Suprapubic skin (tissue), 4 donors: Measurements from ENCODE around the gene CACNA2D1.

Source experiments
- CTCF ChIP-seq, 2 donors: fragments of 200-600 bp in 1 of 2; fragments of 450-650 bp in 1 of 2; sonication (generic) in 1 of 2; IDR thresholded peaks; one replicate each; pipeline ENCODE4 v1.5.1; 2016 to 2019; ENCODE audit warnings: antibody characterized with exemption in 2 of 2, mild to moderate bottlenecking in 1 of 2, moderate library complexity in 1 of 2
- EP300 ChIP-seq: sonication (generic); formaldehyde crosslinking; IDR thresholded peaks from one replicate; pipeline ENCODE4 v1.6.1; 2017; ENCODE audit warnings: antibody characterized with exemption
- POLR2A ChIP-seq, 2 donors: fragments of 450-650 bp; IDR thresholded peaks; one replicate each; pipeline ENCODE4 v1.6.1; 2017; ENCODE audit warnings: antibody characterized with exemption in 2 of 2, mild to moderate bottlenecking in 2 of 2, moderate library complexity in 2 of 2
- POLR2AphosphoS5 ChIP-seq, 3 donors: sonication (generic); formaldehyde crosslinking; IDR thresholded peaks; one replicate each; pipeline ENCODE4 v1.6.1; 2017; ENCODE audit warnings: antibody characterized with exemption in 3 of 3

GRCh38 chr7:82360591-82361368 is 82.8 kb downstream of the CACNA2D1 start:
- TF ChIP-seq POLR2A (IDR thresholded peaks at IDR 0.05) (no peak), CTCF (IDR thresholded peaks at IDR 0.05) (no peak), POLR2AphosphoS5 (IDR thresholded peaks at IDR 0.05) (no peak), EP300 (no peak)
